NCI-H82 treated with DMSO at 0.1 percent for 48 hours (cell line): ENCODE results near the gene FANCC.
A peak's percentile ranks its signal among the peaks of the same experiment; 100 is the strongest.
"Not testable (repeated sequence)": the region's sequence is repeated elsewhere in the genome, so short reads cannot be mapped to it uniquely, and the experiment has no call there.

Experiments
- DNase-seq: peaks from one replicate; lab custom pipeline; 2025; ENCODE audit not compliant: unreplicated experiment; lab: John Stamatoyannopoulos, UW

FANCC gene

GRCh38 chr9:95330720-95331404 is 13.4 kb upstream of the FANCC start:
- DNase-seq = no peak

DNA sequence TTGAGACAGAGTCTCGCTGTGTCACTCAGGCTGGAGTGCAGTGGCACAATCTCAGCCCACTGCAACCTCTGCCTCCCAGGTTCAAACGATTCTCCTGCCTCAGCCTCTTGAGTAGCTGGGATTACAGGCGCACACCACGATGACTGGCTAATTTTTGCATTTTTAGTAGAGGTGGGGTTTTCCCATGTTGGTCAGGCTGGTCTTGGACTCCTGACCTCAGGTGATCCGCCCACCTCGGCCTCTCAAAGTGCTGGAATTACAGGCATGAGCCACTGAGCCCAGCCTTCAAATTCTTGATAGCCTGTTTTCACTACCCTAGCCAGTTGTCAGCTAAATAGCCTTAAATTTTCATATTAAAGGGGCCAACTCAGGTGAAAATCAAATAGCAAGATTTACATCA is 11.6 kb upstream of the FANCC start:
- not testable (repeated sequence) for DNase-seq

- DNase-seq = no peak
Observed at GRCh38 chr9:95327239-95327865, 9.8 kb upstream of the FANCC start.

DNA sequence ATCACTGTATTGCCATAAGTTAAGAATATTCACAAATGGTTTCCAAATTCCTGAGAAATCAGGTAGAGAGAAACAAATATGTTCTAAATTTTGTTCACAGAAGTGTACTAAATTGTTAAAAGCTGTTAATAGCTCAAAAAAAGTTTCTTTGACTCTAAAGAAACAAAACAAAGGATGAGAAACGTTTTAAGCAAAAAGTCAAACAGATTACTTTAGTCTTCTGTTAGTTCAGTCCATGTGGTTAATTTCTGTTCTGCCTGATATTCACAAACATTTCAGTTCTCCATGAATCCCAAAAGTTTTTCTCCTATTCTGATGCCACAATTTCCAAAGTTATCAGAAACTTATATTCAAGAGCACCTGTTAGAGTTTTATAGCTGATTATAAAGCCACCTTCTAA is 7.7 kb upstream of the FANCC start:
- no peak for DNase-seq

- no peak for DNase-seq
Observed at GRCh38 chr9:95317893-95318211, 343 bp upstream of the FANCC start.

DNA sequence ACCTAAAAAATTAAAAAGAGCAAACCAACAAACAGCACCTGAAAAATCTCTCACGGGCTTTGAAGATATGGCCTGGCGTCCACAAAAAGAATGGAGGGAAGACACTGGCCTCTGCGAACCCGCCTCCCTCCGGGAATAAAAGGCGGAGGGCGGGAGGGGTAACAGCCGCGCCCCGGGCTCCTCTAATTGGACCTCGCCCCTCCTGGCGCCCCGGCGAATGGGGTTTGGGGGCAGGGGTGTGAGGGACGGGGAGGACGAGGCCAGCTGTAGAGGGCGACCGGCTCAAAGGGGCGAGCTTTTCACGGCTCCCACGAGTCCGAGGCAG is 753 bp downstream of the FANCC start:
- peak; percentile 79 for DNase-seq

GRCh38 chr9:95316274-95316673 is 1.2 kb downstream of the FANCC start:
- no peak for DNase-seq

DNA sequence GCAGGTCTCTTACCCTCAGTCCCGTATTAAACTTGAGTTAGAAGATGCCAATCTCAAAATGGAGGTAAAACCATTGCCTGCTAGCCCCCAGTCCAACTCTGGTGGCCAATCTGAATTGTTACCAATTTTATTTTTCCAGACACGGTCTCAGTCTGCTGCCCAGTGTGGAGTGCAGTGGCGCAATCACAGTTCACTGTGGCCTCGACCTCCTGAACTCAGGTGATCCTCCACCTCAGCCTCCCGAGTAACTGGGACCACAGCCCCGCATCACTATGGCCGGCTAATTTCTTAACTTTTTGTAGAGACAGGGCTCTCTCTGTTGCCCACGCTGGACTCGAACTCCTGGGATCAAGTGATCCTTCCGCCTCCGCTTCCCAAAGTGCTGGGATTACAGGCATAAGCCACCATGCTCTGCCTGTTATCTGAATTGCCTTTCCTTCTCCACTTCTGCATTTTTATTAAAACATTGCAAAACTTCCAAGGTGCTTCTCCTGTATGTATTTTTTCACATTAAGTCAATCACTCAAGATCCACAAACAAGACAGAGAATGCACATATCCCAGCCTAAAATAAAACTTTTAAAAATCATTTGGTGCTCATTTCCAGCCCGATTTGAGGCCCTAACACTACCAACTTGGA is 2.3 kb downstream of the FANCC start:
- no peak for DNase-seq

GRCh38 chr9:95313010-95313498 is 4.5 kb downstream of the FANCC start:
- DNase-seq = peak; percentile 77

GRCh38 chr9:95311961-95312360 is 5.5 kb downstream of the FANCC start:
- DNase-seq = no peak

GRCh38 chr9:95307538-95307937 is 10.0 kb downstream of the FANCC start:
- DNase-seq = no peak

DNA sequence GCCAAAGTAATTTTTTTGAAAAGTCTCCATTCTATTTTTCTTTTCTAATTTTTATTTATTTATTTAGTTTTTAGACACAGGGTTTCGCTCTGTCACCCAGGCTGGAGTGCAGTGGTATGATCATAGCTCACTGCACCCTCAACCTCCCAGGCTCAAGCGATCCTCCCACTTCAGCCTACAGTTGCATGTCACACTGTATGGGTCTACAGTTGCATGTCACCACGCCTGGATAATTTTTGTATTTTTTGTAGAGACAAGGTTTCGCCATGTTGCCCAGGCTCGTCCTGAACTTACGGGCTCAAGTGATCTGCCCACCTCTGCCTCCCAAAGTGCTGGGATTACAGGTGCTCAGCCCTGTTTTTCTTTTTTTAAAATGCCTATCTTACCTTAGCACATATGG is 10.7 kb downstream of the FANCC start:
- no peak for DNase-seq

- no peak for DNase-seq
Observed at GRCh38 chr9:95305770-95306492, 11.6 kb downstream of the FANCC start.

GRCh38 chr9:95302479-95302878 is 15.0 kb downstream of the FANCC start:
- no peak for DNase-seq

- no peak for DNase-seq
Observed at GRCh38 chr9:95297760-95298159, 19.7 kb downstream of the FANCC start.

DNA sequence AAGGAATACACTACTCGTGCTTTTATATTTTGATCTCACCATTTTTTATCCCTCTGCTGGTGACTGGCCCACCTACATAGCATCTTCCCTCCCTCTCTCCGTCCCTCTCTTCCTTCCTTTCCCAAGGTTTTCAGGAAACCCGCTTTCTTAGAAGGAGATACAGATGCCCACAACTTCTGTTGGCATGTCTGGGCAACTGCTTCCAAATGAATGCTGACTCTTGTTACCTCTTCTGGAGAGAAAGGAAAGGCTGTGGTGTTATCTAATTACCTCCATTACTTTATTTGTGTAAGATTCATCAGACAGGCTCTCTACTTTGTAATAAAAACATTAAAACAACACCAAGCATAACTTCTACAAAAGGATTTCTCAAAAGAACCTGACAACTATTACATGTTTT is 20.2 kb downstream of the FANCC start:
- no peak for DNase-seq

GRCh38 chr9:95296761-95297160 is 20.7 kb downstream of the FANCC start:
- no peak for DNase-seq

DNA sequence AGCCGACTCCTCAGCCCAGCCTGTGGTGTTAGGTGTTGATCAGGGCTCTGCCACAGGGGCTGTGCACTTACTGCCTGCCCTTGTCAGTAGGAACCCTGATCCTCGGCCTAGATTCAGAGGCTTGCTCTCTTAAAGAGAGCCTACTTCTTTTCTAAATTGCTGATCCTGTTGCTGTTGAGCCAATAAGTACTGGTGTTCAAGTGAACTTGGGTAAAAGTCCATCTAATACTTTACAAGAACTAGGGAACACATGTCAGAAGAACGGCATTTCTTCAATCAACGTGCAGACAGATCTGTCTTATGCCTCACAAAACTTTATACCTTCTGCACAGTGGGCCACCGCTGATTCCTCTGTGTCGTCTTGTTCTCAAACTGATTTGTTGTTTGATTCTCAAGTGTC is 24.2 kb downstream of the FANCC start:
- DNase-seq = not testable (repeated sequence)

DNA sequence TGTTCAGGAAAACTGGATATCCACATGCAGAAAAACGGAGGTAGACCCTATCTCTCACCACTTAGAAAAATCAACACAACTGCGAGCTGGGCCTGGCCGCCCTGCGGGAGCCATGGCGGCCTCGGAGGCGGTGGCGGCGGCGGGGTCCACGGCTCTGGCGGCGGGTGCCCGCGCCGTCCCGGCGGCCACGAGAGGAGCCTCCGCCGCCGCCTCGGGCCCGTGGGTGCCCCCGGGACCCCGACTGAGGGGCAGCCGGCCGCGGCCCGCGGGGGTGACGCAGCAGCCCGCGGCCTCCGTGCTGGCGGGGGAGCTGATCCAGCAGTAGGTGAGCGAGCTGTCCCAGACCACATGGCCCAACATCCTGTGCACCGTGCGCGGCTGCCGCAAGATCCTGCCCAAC is 25.3 kb downstream of the FANCC start:
- DNase-seq = no peak

DNA sequence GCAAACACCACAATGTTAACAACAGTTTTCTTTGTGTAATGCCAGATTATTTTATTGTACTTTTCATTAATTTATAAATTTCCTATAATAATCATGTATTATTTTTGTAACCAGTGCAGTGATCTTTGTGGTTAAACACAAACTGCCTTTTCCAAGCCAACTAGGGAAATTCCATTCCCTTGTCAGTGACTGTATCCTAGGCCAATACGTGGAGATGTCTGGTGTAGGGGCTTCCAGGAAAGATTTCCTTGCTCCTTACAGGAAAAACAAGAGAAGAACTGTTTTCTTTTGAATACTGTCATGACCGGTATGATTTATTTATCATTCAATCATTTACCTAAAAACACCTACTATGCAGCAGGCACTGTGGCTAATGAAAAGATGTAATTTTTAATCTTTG is 31.4 kb downstream of the FANCC start:
- no peak for DNase-seq

- DNase-seq = no peak
Observed at GRCh38 chr9:95285307-95285706, 32.2 kb downstream of the FANCC start.
